Activated CD4-positive, alpha-beta T cell treated with anti-CD3 and anti-CD28 coated beads for 1 hour (primary cell): Measurements from ENCODE around the gene SIGLEC5.
A peak's percentile ranks its signal among the peaks of the same experiment; 100 is the strongest.

Experiments used
- DNase-seq: peaks from one replicate; pipeline ENCODE4 v3.0.0-alpha.2; 2020

SIGLEC5 gene

DNA sequence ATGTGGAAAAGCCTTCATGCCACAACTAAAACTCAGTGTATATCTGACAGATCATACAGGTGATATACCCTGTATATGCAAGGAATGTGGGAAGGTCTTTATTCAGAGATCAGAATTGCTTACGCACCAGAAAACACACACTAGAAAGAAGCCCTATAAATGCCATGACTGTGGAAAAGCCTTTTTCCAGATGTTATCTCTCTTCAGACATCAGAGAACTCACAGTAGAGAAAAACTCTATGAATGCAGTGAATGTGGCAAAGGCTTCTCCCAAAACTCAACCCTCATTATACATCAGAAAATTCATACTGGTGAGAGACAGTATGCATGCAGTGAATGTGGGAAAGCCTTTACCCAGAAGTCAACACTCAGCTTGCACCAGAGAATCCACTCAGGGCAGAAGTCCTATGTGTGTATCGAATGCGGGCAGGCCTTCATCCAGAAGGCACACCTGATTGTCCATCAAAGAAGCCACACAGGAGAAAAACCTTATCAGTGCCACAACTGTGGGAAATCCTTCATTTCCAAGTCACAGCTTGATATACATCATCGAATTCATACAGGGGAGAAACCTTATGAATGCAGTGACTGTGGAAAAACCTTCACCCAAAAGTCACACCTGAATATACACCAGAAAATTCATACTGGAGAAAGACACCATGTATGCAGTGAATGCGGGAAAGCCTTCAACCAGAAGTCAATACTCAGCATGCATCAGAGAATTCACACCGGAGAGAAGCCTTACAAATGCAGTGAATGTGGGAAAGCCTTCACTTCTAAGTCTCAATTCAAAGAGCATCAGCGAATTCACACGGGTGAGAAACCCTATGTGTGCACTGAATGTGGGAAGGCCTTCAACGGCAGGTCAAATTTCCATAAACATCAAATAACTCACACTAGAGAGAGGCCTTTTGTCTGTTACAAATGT lies 42.7 kb downstream of the SIGLEC5 start:
- DNase-seq: no peak

DNA sequence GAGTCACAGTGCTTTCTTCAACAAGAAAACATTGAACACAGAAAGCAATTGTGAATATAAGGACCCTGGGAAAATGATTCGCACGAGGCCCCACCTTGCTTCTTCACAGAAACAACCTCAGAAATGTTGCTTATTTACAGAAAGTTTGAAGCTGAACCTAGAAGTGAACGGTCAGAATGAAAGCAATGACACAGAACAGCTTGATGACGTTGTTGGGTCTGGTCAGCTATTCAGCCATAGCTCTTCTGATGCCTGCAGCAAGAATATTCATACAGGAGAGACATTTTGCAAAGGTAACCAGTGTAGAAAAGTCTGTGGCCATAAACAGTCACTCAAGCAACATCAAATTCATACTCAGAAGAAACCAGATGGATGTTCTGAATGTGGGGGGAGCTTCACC lies 43.4 kb downstream of the SIGLEC5 start:
- no peak for DNase-seq

DNA sequence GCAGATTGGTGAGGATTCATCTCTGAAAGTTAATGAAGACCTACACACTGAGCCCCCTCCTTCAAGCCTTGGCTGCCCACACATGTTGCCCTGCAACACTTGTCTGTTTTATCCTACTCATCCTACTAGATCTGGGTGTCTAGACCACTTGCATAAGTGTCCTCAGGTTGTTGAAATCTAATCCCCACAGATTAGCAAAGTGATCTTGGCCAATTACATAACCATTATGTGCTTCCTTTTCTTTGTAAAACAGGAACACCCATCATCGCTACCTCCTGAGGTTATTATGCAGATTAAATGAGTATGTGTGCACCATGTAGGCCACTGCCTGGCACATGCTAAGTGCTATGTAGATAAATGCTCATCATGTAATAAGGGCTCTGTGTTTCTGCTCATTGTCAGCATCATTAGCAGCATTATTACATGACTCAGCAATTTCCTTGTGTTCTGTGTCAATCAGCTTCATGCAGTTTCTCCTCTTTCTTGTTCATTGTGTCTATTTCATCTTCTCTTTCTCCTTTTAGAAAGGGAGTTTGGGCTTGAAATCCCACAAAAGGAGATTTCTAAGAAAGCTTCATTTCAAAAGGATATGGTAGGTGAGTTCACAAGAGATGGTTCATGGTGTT lies 44.0 kb downstream of the SIGLEC5 start:
- DNase-seq: no peak

DNA sequence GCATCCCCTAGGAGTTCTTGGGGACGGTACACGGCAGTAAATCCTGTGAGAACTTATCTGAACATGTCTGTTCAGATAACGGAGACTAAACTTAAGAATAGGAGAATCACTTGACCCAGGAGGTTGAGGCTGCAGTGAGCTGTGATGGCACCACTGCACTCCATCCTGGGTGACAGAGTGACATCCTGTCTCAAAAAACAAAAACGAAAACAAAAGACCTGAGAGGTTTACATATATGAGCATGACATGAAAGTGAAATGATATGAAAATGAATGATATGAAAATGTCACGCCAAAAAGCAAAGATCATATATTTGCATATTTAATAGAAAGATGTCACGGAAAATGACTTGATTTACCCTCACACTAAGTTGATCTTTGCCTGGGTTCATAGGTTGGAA lies 53.4 kb downstream of the SIGLEC5 start:
- DNase-seq: no peak

DNA sequence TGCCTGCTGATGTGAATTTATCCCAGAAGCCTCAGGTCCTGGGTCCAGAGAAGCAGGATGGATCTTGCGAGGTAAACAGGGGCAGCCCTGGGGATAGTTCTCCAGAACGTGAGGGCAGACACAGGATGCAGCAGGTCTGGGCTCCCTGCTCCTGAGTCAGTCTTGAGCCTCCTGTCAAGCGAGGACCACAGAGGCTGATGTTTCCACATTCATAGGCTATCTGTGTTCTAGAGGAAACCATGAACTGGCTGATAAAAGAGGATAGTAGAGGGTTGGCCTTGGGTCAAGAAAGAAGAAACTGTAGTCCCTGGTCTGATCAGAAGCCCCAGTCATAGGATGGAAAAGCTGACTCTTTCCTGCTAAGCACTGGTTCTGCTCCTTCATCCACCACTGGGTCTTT lies 56.9 kb downstream of the SIGLEC5 start:
- DNase-seq: no peak

DNA sequence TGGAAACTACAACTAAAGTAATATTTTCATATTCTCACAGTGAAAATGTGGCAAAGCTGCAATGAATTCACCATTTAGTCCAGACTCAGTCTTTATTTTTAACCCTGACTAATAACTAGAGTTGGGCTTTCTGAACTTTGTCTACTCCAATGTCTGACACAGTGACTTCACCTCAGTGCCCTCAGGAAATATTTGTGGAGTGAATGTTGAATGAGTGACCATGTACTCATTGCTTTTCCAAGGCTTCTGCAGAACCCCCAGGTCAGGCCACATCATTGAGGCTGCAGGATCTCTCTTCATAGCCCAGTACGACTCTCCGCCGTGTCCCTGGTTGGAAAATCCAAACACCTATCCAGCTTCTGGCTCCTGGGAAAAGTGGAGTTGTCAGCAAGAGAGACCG lies 57.3 kb downstream of the SIGLEC5 start:
- DNase-seq: no peak

DNA sequence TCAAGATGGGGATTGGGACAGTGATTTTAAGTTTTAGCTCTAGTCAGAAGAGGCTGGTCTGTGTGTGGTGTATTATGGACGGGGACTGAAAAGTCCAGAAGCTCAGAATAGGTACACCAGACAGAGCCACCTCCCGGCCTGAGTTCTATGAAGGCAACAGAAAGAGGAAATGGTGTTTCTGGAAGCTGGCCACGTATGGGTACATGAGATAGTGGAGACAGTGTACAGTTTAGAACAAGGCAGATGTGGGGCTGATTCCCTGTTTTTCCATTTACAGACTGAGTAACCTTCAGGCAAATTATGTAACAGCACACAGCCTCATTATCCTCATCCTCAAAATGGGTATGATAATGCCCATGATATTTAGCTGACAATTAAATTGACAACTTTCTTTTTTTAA lies 57.8 kb downstream of the SIGLEC5 start:
- DNase-seq: no peak

DNA sequence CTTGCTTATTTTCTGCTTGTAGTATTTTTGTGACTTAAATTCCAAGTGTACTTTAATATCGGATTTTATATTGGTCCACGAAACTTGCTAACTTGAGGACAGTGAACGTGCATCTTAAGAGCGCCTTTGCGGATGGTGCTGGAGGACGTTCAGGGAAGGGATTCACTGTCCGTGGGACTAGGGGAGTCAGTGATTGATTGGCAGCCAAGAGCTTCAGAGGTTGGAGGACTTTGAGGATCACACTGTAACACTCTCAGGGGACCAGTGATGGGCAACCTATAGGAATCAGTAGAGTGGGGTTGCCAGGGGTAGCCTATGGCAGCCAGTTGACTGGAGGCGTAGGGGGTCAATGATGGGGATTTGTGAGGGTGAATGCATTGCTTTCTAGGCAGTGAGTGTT lies 58.6 kb downstream of the SIGLEC5 start:
- no peak for DNase-seq

DNA sequence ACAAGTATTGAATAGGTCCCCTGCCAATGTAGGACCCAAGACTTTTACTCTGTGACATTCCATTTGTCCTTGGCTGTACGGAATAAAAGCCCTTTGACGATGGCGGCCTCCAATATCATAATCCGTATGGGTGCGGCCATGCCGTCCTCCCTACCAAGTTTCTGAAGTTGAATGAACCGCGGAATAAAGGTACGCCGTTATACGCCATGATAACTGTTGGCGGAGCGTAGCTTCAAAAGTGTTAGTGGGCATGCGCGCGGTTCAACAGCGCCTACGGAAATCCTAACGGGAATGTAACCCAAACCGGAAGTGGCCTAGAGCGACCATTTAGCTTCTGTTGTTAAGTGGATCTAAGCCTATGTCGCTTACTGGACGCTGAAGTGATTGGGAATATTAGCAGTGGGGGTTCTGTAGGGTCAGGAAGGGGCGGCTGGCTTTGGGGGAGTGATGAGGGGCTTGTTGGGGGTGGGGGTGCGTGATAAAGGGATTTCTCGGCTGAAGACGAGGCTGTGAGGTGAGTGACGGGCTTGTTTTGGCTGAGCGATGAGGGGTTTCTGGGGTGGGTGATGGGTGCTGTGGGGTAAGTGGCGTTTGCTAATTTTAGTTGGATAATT lies 59.1 kb downstream of the SIGLEC5 start, which contains the start of gene ZNF175:
TSS of gene ZNF175 (plus strand) at position 322 of the 614 bp plus-strand sequence. CDS start 2,047 bp downstream, outside the sequence.
- DNase-seq: peak; percentile 77

DNA sequence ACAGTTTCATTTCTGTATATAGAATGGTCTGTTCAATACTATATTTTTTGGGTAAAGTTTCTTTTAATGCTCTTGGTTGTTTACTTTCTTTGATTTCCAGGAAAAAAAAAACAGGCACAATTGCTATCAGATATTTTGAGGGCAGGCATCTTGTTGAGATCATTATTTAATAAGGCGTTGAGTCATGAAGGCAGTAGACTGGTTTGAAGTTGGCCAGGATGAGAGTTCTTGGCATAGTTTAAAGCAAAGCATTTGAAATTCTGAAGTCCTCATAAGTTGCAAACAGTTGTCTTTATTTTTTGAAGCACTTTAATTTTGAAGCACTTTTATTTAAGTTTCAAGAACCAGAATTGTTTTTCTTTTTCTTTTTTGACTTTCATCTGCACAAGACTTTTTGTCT lies 61.7 kb downstream of the SIGLEC5 start:
- DNase-seq: no peak

DNA sequence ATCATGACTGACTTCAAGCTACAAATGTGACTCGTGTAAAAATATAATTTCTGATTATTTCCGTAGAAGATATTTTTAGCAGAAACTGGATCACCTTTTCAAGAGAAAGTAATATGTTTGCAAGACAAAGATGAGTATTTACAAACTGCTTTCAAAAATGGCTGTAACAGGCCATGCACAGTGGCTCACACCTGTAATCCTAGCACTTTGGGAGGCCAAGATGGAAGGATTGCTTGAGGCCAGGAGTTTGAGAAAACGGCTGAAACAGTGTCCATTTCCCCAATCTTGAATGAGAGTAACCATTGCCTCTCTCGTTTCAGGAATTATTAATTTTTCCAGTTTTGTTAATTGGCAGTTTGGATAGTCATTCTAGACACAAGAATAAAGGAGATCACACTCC lies 62.6 kb downstream of the SIGLEC5 start:
- DNase-seq: no peak

DNA sequence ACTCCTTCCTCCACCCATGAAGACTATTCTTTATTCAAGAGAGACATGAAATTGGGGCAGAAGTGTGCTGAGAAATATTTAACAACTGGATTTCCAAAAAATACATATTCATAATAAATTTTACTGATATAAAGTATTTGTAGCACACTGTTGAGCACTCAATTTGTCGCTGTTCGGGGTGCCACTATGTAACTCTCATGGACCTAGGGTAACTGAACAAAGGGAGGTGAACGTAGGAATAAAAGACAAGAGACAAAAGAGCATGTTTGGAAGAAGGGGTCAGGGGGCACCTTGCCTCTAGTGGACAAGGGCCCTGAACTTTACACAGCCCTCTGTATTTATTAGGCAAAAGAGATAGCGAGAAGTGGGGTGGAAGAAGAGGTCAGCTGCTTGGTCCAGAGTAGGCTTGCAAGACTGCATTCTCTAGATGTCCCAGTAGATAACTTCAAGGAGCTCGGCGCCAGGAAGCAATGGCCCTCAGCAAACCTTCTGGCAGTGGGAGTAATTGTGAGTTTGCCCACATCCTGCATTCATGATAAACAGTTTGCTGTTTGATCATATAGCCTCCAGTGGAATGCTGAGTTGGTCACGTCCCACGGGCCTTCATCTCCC lies 63.6 kb downstream of the SIGLEC5 start:
- DNase-seq: no peak

DNA sequence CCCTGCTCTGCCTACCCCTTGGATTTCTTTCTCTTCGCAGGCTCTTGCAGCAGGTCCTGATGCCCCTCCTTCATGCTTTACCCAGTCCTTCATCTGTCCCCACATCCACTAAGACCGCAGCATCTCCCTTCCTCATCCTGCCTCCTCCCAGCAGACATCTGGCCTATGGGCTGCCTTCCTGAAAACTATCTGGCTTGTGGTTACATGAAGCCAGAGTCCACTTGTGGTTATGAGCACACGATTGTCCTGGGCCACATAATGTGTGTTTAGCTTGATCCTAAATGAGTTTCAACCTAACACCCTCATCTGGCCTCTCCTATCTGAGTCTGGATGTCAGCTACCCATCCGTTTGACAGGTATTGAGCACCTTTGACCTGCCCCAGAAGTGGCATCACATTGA lies 64.6 kb downstream of the SIGLEC5 start:
- DNase-seq: no peak

DNA sequence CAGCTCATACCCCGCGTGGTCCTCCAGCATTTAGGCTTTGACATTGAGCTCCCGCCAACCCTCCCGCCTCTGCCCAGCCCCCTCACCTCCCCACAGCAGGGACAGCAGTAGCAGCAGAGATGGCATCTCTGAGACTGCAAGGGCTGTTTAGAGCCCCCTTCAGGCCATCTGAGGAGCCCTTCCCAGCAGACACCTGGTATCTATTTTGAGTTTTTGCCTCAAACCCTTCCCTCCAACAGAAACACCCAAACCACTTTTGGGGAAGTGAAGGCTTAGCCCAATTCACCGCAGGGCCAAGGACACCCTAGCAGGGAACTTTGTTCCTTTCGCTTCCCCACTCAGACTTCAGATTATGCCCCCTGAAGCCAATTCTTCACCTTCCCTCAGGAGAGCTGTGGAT lies 65.4 kb downstream of the SIGLEC5 start:
- DNase-seq: no peak
